NK-92 (cell line): ENCODE data around the gene PRKAG3.

Experiments used
- DNase-seq: peaks from one replicate; lab custom pipeline; 2025; ENCODE audit not compliant: unreplicated experiment; lab: John Stamatoyannopoulos, UW

The PRKAG3 gene

DNA sequence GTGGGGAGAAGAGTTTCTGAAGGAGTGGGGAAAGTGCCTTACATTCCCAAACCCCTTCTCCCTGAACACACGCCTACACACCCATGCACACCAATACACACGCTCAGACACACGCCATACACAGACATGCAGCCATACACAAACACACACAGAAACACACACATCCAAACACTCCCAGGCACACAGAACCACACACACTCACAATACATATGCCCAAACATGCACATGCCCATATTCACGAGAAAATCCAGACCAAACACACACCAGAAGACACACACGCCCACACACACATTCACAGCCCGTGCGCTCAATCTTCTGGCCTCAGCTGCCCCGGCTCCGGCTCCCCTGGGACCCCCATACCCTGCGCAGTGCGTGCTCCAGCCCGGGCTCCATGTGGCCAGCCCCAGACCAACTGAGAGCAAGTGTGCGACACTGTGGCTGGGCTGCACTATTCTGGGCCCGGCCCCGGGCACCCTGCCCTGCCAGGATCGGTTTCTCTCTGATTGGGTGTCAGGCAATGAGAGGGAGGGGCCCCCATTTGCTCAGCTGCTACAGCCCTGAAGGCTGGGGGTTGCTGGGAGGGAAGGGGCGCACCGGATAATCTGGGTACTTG lies at the start of gene PRKAG3:
Gene PRKAG3, minus strand, starts transcription at position 426 of the 613 bp plus-strand sequence.
- DNase-seq, result no peak

DNA sequence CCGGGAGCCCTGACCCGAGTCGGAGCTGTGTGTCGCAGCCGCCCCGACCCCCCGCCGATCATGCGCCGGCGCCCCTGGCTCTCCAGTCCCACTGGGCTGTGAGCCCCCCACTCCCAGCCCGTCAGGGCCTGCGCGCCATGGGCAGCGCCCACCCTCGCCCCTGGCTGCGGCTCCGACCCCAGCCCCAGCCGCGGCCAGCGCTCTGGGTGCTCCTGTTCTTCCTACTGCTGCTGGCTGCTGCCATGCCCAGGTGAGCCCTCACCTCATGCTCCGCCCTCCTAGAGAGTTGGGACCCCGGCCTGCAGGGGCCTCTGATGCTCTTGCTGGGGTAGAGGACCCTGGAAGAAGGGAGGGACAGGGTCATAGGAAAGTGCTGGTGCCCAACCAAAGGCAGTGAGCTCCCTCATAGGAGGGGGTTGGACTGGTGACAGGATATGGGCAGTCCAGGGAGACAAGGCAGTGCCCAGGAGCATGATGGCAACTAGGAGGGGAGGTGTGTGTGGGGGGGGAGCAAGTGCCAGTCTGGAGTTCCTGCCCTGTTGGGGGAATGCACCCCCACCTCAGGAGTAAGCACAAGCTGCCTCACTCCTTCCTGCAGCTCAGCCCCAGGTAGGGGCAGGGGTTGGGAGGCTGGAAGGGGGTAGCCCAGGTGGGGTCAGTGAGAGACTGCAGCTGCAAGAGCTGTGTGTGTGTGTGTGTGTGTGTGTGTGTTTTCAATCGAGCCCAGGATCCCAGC lies 49.4 kb upstream of the PRKAG3 start:
- no peak for DNase-seq

DNA sequence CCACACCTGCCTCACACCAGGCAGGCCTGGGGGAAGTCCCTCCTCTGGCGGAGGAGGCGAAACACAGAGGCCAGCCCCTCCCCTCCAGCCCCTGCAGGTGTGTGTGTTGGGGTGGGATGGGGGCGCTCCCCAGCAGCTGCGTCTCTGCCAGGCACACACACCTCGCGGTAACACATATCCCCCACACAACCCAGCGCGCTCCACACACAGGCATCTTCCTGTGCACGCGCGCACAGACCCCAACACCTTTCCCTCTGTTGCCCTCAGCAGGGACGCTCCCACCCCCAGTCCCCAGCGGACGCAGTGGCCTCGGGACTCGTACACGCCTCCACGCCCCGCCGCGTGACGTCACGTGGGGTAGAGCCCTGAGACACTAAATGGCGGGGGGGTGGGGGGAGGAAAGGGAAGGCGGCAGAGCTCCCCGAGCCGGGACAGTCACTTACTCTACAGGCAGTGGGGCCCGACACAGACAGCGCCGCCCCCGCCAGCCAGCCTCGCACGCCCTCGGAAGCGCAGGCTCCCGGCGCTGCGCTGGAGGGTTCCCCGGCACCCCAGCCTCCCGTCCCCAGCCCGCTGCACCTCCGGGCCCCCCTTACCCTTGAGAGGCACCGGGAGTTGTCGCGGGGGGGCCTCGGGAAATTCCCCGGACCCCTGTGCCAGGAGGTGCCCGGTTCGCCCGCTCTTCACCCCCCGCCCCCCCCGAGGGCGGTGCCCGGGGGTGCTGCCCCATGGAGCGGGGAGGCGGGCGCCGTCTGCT lies 48.7 kb upstream of the PRKAG3 start, which contains the start of gene WNT10A:
Gene WNT10A, plus strand, starts transcription at position 751 of the 757 bp plus-strand sequence. CDS start 144 bp downstream, outside the sequence.
- no peak for DNase-seq

DNA sequence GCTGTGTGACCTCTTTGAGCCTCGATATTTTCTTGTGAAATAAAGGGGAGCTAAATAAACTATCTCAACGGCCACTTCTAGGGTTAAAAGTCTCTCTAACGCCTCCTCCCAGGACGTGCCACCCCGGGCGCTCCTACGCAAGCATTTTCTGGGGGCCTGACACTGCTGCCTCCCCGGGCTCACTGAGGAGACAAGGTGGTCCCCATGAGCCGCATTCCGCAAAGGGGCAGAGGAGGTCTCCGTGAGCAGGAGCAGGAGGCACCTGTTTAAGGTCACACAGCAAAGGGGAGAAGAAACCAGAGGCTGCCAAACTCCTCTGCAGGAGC lies 48.1 kb upstream of the PRKAG3 start:
- DNase-seq, result no peak

DNA sequence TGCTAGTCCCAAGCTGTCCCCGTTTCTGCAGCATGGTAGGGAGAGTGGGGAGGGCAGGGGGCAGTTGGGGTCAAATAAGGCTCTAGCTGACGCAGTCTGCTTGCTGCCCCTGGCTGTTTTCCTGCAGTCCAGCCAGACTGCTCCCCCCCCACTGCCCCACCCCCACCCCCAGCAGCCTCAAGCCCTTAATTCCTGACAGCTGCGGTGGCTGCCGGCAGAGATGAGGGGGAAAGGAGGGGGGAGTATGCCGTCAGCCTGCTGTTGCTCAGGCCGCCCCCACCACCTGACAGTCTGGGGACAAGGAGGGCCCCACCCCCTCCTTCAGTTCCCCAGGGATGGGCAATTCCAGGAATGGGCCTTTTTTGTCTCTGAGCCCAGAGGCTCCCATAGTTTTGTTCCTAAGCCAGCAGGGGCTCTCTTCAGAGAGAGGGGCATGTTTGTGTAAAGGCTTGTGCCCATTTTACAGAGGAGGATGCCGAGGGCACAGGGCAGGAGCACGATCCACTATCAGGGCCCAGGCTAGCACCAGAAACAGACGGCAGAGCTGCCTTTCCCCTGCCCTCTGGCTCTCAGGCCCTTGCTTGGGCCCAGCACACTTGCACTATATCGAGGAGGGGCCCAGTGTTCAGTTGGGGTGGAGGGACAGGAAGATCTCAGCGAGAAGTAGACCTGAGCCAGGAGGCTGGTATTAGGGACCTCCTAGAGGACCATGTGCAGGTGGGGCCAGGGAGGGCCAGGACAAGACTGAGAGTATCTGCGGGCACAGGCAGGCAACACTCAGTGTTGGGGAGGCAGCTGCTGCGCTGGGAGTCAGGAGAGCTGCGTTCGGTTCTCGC lies 47.5 kb upstream of the PRKAG3 start:
- DNase-seq, result no peak

DNA sequence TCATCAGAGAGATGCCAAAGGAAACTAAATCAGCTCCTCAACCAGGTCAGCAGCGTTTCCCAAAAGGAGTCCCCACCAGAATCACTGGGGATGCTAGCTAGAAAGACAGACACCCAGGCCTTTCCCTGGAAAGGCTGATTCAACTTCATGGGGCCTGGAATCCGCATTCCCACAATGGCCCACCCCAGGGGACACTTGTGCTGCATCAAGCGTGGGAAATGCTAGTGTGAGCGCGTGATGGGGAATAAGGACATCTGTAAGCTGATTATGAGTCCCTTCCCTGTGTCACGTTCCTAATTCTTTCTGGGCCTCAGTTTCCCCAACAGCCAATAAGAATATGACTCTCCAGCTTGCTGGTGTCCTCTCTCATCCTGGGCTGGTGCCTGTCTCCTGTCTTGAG lies 46.9 kb upstream of the PRKAG3 start:
- no peak for DNase-seq

DNA sequence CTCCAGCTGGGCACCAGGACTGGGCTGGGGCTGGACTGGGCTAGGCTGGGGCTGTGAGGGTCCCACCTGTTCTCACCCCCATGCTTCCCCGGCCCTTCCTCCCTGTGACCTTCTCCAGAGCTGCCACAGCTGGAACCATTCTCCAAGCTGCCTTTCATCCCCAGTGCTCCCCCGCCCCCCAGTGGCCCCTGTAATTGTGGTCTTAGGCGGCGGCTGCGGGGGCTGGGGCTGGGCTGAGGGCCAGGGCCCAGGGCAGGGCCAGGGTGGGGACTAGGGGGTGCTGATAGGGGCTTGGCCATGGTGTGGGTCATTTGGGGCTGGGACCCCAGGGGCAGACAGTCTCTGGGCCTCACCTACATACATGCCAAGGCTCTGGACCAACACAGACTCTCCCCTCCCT lies 46.3 kb upstream of the PRKAG3 start:
- no peak for DNase-seq

DNA sequence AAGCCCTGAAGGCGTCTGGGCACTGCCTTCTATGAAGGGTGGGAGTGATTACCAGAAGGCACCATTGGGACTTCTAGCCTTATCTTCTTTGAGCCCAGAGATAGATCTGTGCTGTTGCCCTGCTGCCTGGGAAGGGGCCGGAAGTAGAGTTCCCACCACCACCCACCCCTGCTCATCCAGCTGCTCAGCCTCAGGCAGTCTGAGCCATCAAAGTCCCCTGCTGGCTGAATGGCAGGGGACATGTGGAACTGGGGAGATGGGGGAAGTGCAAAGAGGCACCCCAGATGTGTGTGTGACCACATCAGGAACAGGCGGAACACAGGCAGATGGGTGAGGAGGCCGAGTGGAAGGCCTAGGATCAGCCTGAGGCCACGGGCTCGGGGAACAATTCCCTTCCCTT lies 45.7 kb upstream of the PRKAG3 start:
- DNase-seq, result no peak

DNA sequence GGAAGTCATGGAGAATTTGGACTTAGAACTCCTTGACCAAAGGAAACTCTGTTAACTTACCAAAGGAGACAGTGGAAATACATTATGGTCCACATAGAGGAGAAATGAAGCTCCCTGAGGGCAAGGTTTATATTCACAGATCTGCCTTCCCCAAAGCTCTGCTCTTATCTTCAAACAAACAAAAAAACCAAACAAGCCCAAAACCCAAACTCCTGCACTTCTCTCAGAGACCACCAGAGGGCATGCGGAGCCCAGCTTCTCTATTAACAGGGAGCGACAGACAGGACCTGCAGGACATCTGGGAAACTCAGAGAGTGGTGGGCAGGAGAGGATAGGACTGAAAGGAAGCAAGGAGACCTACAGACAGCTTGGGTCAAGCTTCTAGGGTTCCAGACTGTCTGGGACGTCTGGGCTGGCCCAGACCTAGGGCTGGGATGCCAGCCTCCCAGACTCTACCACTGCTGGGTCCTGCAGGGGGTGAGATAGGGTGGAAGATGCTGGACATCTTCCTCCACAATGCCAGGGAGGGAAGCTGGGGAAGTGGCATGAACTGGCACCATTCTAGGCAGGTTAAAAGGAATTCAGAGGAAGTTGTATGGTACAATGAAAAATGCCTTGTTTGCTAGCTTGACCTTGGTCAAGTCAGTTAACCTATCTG lies 45.1 kb upstream of the PRKAG3 start:
- DNase-seq, result no peak

DNA sequence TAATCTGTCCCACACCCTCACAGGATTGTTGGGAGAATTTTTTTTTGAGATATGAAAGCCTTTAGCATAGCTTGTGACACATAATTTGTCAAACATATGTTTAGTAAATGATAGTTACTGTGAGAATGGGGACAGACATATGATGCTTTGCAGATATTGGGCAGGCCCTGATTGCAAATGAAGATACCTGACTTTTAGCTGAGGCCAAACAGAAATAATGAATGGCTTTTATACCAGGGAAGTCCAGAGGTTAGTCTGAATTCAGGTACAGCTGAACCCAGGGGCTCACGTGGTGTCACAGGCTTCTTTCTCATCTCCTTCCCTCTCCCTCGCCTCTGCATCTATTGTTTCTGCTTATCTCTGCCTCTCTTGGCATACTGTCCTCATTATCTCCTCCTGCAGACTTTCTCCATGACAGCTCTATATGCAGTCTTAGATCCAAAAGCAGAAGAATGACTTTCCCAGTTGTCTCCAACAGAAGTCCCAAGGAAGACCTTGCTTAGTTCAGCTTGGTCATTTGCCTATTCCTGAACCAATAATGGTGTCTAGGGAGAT lies 44.2 kb upstream of the PRKAG3 start:
- no peak for DNase-seq

DNA sequence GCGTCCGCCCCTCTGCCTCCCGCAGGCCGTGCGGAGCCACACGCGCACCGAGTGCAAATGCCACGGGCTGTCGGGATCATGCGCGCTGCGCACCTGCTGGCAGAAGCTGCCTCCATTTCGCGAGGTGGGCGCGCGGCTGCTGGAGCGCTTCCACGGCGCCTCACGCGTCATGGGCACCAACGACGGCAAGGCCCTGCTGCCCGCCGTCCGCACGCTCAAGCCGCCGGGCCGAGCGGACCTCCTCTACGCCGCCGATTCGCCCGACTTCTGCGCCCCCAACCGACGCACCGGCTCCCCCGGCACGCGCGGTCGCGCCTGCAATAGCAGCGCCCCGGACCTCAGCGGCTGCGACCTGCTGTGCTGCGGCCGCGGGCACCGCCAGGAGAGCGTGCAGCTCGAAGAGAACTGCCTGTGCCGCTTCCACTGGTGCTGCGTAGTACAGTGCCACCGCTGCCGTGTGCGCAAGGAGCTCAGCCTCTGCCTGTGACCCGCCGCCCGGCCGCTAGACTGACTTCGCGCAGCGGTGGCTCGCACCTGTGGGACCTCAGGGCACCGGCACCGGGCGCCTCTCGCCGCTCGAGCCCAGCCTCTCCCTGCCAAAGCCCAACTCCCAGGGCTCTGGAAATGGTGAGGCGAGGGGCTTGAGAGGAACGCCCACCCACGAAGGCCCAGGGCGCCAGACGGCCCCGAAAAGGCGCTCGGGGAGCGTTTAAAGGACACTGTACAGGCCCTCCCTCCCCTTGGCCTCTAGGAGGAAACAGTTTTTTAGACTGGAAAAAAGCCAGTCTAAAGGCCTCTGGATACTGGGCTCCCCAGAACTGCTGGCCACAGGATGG lies 42.0 kb upstream of the PRKAG3 start:
- DNase-seq, result no peak

DNA sequence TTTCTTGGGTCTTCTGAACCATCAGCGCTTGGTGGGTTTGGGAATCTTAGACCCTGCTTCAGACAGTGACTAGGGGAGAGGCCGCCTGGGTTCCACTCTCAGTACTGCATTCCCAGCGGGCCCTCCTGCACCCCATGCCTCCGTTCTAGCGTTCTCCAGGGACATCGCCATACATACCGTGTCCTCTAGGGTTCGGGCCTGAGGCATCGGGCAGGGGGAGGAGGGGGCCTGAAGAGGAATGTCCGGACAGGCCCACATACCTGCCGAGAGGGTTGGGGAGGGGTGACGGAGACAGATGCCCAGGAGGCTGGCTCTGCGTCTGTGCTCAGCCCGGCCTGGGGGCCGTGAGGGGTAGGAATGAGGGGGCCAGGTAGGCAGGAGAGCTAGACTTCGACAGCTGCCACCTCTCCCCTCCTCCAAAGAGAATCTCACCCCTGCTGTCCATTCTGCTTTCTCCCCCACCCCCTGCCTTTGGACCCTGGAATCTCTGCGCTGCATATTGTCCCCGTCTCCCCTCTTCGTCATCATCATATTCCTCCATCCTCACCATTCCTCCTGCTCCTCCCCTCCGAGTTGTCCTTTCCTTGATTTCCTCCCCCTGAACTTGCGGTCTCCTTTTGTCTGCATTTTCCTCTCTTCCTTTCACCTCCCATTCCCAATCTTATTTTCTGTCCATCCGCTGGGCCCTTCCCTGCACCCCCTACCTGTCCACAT lies 41.2 kb upstream of the PRKAG3 start:
- DNase-seq, result no peak

DNA sequence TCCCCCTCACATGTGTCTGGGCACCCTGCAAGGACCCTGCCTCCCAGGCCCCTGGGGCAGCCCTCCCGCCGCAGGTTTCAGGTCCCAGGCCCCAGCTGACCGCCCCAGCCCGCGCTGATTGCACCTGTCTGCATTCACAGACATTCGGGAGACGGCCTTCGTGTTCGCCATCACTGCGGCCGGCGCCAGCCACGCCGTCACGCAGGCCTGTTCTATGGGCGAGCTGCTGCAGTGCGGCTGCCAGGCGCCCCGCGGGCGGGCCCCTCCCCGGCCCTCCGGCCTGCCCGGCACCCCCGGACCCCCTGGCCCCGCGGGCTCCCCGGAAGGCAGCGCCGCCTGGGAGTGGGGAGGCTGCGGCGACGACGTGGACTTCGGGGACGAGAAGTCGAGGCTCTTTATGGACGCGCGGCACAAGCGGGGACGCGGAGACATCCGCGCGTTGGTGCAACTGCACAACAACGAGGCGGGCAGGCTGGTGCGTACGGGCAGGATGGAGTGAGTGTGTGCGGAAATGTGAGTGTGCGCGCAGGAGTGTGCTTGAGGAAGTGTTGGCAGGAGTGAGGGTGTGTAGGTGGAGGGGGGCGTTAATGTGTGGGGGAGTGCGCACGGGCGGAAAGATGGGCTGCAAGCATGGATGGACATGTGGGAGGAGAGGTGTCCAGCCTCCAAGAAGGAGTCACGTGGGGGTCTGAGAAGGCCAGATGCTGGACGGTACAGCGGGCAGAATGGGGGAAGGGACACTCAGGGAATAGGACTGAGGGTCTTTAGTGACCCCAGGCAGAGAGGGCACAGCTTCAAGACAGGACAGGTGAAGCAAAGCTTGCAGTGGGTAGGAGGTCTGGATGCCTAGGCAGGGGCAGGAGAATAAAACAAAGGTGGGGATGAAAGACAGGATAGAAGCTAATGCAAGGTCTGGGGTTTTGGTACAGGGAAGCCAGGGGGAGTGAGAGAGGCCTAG lies 40.0 kb upstream of the PRKAG3 start:
- DNase-seq, result no peak

DNA sequence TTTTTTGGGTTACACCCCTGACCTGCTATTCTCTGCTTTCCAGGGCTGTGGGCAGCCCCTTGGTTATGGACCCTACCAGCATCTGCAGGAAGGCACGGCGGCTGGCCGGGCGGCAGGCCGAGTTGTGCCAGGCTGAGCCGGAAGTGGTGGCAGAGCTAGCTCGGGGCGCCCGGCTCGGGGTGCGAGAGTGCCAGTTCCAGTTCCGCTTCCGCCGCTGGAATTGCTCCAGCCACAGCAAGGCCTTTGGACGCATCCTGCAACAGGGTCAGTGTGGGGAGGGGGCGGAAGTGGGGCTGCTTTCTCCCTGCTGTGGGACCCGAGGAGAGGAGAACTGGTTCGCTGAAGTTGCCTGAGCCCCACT lies 39.4 kb upstream of the PRKAG3 start:
- DNase-seq, result no peak

DNA sequence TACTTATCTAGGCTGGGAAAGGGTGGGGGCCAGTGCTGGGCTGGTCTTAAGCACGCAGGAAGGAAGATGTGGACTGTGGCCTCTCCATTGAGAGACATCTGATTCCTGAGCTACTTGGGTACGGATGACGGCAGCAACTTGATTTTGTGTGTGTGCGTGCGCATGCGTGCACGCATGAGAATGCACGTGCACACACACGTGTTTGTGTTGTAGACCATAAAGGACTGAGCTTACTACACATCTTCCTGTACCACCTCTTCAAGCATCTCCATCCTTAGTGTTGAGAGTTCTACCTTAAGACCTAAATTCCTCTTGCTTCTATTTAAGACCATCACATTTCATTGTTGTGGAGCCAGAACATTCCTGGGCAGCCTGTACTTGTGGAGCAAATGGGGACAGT lies 37.5 kb upstream of the PRKAG3 start:
- no peak for DNase-seq

DNA sequence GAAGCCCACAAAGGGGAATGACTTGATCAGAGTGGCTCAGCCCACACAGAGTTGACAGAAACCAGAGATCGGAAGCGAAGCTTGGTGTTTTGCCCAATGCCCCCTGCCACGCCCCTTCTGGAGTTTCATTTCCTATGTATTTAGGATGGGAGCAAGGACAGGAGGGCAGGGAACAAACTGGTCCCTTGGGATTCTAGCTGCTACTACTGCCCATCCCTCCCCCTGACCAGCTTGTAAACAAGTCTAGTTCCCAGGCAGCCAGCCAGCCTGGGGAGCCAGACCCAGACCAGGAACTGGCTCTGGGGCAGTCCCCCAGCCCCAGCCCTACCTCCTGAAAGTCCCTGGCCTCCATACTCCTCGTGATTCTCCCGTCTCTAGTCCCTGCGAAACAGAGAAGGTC lies 36.3 kb upstream of the PRKAG3 start:
- DNase-seq, result no peak

DNA sequence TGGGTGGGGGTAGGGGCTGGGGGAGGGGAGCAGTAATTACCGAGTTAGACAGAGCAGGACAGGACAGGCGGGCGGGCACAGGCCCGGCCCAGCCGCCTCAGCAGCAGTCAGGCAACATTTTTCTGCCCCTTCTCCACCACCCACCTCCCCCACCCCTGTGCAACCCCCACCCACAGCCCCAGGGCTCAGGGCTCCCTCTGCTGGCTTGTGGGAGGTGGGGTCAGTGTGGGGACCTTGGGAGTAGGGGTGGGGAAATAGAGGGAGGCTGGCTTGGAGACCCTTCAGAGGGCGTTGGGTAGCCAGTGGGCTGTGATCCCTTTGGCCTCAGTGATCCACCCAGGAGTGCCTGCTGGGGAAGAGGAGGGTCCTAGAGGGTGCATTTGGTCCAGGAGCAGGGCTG lies 34.4 kb upstream of the PRKAG3 start:
- DNase-seq, result no peak

DNA sequence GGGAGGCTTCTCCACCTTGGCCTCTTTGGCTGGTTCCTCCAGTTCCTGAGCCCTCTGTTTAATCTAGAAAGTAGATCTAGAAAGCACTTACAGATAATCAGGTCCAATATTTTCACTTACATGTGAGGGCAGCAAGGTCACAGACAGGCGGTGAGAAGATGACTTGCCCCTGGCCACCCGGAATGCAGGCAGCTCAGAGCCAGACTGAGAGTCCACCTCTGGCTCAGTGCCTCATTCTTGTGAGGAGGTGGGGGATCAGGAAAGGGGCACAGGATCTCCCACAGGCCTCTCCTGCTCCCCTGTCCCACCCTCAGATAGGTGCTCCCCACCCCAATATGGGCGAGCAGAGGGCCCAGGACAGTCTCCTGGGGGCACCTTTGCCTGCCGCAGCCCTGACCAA lies 33.8 kb upstream of the PRKAG3 start:
- no peak for DNase-seq
